NCI-H1436 treated with DMSO at 0.1 percent for 48 hours (cell line): Measurements from ENCODE around the gene C2orf80.
"Not testable (repeated sequence)": the region's sequence is repeated elsewhere in the genome, so short reads cannot be mapped to it uniquely, and the experiment has no call there.

Experiments used
- DNase-seq: peaks from one replicate; lab custom pipeline; 2025; lab: John Stamatoyannopoulos, UW

The C2orf80 gene

GRCh38 chr2:208135794-208136715 lies 53.8 kb downstream of the C2orf80 start:
- DNase-seq, result no peak

- DNase-seq, result no peak
These were observed 54.8 kb downstream of the C2orf80 start for GRCh38 chr2:208134928-208135586.

- DNase-seq, result no peak
These were observed 59.1 kb downstream of the C2orf80 start for GRCh38 chr2:208130712-208131110.

DNA sequence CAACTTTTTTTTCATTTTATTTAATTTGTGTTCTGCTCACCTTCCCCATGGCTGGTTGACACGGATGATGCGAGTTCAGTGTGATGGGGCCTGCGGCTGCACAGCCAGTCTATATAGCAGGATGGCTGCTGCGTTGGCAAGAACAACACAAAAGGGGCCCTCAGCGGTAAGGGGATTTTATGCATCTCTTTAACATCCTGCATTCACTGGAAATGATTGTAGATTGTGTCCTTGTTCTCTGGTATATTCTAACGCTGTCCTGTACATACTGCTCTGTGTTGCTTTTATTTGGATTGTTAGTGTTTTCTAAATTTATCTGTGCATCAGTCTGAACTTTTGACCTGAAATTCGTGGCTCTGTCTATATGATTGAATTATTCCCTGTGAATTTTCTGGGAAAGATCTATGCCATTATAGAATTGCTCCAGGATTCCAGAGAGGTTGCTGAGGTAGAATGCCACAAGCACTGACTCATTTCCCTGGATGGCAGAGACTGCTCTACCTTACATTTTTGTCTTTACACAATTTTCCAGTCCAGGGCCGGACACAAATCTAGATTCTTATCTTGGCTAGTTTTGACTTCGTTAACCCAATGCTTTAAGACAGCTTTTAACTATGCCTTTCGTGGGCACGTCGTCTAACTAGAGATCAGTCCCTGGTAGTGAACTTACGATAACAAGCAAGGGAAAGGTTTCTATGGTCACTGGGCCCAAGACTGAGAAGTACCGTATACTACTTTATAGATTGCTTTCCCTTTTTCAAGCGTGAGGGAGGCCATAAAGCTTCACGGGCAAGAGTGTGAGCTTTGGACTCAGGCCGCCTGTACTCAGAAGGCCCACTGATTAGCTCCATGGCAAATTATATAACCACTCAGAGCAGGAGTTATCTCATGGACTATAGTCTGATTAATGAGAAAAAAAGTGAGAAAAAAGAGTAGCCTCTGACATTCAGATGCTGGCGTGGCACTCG lies 59.8 kb downstream of the C2orf80 start, which contains the start of gene CRYGC:
Gene CRYGC, minus strand, starts transcription at position 85 of the 968 bp plus-strand sequence. Its CDS starts 36 bp downstream, at position 49.
- DNase-seq, result no peak

- DNase-seq, result no peak
These were observed 61.7 kb downstream of the C2orf80 start for GRCh38 chr2:208128136-208128535.

- no peak for DNase-seq
These were observed 62.7 kb downstream of the C2orf80 start for GRCh38 chr2:208127090-208127489.

DNA sequence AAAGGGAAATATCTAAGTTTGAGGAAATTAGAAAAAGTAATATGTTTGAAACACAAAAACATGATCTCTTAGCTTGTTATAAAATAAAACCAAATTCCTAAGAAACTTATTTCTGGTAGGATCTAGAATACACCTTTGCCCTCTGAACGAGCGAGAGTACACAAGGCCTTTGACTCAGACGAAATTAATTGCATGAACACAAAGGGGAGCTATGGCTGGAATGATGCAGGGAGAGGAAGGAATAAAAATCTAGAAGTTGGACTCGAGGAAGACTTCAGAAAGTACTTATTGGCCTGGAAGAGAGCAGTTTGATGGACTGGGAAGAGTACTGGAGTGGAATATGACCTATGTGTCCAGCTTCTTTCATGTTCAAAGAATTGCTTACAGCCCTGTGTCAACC lies 64.6 kb downstream of the C2orf80 start:
- DNase-seq, result no peak

- DNase-seq, result not testable (repeated sequence)
These were observed 65.7 kb downstream of the C2orf80 start, which contains the start of gene CRYGD for GRCh38 chr2:208124013-208124715. TSS of gene CRYGD (minus strand) at chr2:208124524. CDS start at chr2:208124473, 51 bp downstream.

DNA sequence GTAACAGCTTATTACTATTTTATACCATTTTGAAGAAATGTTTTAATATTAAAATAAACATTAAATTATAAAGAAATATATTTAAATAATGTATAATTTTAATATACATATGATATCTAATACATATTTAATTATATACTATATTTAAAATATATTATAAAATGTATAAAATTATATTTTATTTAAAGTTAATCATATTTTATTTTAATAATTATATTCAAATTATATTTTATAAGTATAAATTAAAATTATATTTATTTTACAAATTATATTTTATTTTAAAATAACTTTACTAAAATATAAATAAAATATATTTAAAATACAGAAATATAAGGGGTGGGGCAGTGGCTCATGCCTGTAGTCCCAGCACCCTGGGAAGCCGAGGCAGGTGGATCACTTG lies 67.6 kb downstream of the C2orf80 start:
- no peak for DNase-seq

DNA sequence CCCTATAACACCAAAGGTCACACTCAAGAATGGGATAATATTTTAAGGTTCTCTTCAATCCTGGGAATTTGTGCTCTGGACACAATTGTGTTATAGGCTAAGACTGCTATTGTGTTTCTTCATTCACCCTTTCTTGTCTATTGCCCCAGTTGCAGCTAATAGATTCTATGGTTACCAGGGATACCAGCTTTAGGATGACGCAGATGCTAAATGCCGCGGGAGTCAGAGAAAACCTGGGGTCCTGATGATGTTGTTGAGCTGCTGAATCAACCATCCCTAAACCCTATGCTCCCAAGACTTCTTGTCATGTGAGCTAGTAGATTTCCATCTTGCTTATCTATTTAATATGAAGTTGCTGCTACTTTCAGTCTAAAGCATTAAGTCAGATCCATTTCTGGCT lies 70.9 kb downstream of the C2orf80 start:
- no peak for DNase-seq

- not testable (repeated sequence) for DNase-seq
These were observed 72.4 kb downstream of the C2orf80 start for GRCh38 chr2:208117390-208117789.
